ENCODE results near the gene CNOT1. TPM values are rescaled to one million over a fixed set of nuclear protein-coding genes. Genes with fewer than 3 reads are reported as not detected.
A peak's percentile ranks its signal among the peaks of the same experiment; 100 is the strongest.

CNOT1 gene
- total and polyA plus RNA-seq, 2 of the 4 experiments (the other 2 are of a cell fraction) = 85.5 to 357 TPM

GRCh38 chr16:58481931-58482330, 147.7 kb downstream of the CNOT1 start:
- no peak overlapping the region for H2AK5ac ChIP-seq (ENCODE audit: low read depth, low read length)
- H4K8ac ChIP-seq (ENCODE audit: low read depth in 2 of 2, low read length in 2 of 2) = no peak overlapping the region
- no peak overlapping the region for H4K91ac ChIP-seq (ENCODE audit: insufficient read depth, low read depth, low read length)
- ATAC-seq (ENCODE audit: low read depth) (no peak), DNase-seq (no peak)
- BruUV-seq (replicated peaks) = no TSS peak
- H3K9me3 ChIP-seq (ENCODE audit: control insufficient read depth, insufficient read depth, low read length) = no peaks in the 10 kb centered on the region
- H3K9me1 ChIP-seq (ENCODE audit: insufficient read depth, low read length) = no peaks in the 10 kb centered on the region
- H3K4ac ChIP-seq (ENCODE audit: low read depth, low read length) = no peak overlapping the region
- no peak overlapping the region for H4K5ac ChIP-seq (ENCODE audit: low read depth, low read length)
- no peak overlapping the region for H2BK120ac ChIP-seq (ENCODE audit: low read depth, low read length)
- no peak overlapping the region for H3K18ac ChIP-seq (ENCODE audit: low read depth, low read length)
- H2BK5ac ChIP-seq (ENCODE audit: low read depth, low read length, poor library complexity, severe bottlenecking) = no peak overlapping the region
- no peak overlapping the region for H3K27ac ChIP-seq (ENCODE audit: insufficient read depth, low read length)
- H3K27me3 ChIP-seq (ENCODE audit: control insufficient read depth, insufficient read depth, low read length) = peaks cover 9% of the 10 kb centered on the region
- H3K23ac ChIP-seq (ENCODE audit: low read depth, low read length) = no peak overlapping the region
- H3K14ac ChIP-seq (replicated peaks; ENCODE audit: low read depth, low read length) = no peak overlapping the region
- intact Hi-C loops (cut with micrococcal nuclease) = no loop called here
- peak overlapping the region; percentile 15 for H2AFZ ChIP-seq (replicated peaks; ENCODE audit: low read length, poor library complexity)
- H3K36me3 ChIP-seq (ENCODE audit: control insufficient read depth, insufficient read depth, low read length) = no peaks in the 10 kb centered on the region
- H3K79me1 ChIP-seq (ENCODE audit: low read depth in 1 of 2, low read length in 2 of 2) = no peaks in the 10 kb centered on the region
- peak overlapping the region; percentile 61 for H2AK9ac ChIP-seq (replicated peaks; ENCODE audit: low read depth, low read length, poor library complexity)
- dilution Hi-C loops (cut with HindIII; ENCODE audit: low sequenced_read_pairs, unreplicated experiment) = no loop called here
- in situ Hi-C loops (cut with MboI; ENCODE audit: low sequenced_read_pairs) = no loop called here
- no peak overlapping the region for H3K4me2 ChIP-seq (ENCODE audit: low read depth, low read length)
- H3K4me1 ChIP-seq (ENCODE audit: control insufficient read depth, insufficient read depth, low read length) = no peaks in the 10 kb centered on the region
- TF ChIP-seq RCOR1 (IDR thresholded peaks at IDR 0.05; ENCODE audit: insufficient replicate concordance, low read length) (no peak), POLR2A (IDR thresholded peaks at IDR 0.05; ENCODE audit: low read depth, low read length) (no peak), FOS (IDR thresholded peaks at IDR 0.05; ENCODE audit: low read depth, low read length) (no peak), RAD21 (IDR thresholded peaks at IDR 0.05; ENCODE audit: low read length) (no peak), MAFK (IDR thresholded peaks at IDR 0.05; ENCODE audit: low read depth, low read length) (no peak), CEBPB (IDR thresholded peaks at IDR 0.05; ENCODE audit: low read depth, low read length) (no peak), MAZ (IDR thresholded peaks at IDR 0.05; ENCODE audit: borderline replicate concordance, low read depth, low read length) (no peak)
- H3K9ac ChIP-seq (ENCODE audit: low read depth, low read length) = no peak overlapping the region
- CTCF ChIA-PET = no interaction called here
- no peak overlapping the region for H2BK20ac ChIP-seq (ENCODE audit: low read depth, low read length)
- no peaks in the 10 kb centered on the region for H4K20me1 ChIP-seq (ENCODE audit: insufficient read depth, low read length)
- POLR2A ChIA-PET (ENCODE audit: unreplicated experiment) = no interaction called here
- 68% methylated on average over 5 of the region's 8 CpGs; no CpG with 5 or more reads in 1 of the 2 experiments for WGBS, 2 experiments (ENCODE audit: extremely low coverage in 2 of 2, insufficient read length in 1 of 2)
- H2BK15ac ChIP-seq (ENCODE audit: low read depth, low read length) = no peak overlapping the region
- no peak overlapping the region for H3K4me3 ChIP-seq (ENCODE audit: insufficient read depth, low read depth, low read length)
- no peak overlapping the region for H3K56ac ChIP-seq (ENCODE audit: extremely low read depth, insufficient read depth, low read length)

Measured in IMR-90 (cell line).